HG03378 (cell line): ENCODE data around the gene KIF26B.
"Not testable (repeated sequence)": the region's sequence is repeated elsewhere in the genome, so short reads cannot be mapped to it uniquely, and the experiment has no call there.

Source experiments
- ATAC-seq: cut with Tn5 transposase; IDR thresholded peaks from one replicate; pipeline ENCODE4 v1.9.1; 2021; ENCODE audit warnings: mild to moderate bottlenecking, moderate library complexity; ENCODE audit not compliant: unreplicated experiment

The KIF26B gene

DNA sequence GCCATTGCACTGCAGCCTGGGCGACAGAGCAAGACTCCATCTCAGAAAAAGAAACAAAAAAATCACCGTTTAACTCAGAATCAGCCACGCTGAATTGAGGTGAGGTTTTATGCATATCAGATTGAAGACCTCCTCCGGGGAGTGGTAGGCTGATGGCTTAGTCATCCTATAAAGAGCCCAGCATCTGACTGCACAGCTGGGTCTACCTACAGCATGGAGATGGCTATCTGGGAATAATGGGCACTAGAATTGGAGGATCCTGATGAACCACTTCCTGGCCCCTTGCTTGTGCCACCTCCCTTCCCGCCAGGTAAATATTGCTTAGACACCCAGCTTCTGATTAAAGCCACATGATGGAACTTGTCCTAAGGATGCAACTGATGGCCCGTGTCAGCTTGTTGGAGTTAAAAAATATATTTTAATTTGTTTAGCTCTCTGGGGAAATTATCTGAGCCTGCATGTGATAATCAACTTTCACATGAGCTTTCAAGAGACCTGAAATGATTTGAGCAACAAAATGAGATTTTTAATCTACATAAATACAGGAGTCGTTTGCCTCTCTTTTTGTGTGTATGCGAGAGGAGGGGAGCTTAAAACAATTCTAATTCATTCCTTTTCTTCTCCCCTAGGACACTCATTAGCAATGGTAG, 157.2 kb downstream of the KIF26B start:
- no peak for ATAC-seq

- no peak for ATAC-seq
Measured at GRCh38 chr1:245313576-245313975, 158.8 kb downstream of the KIF26B start.

DNA sequence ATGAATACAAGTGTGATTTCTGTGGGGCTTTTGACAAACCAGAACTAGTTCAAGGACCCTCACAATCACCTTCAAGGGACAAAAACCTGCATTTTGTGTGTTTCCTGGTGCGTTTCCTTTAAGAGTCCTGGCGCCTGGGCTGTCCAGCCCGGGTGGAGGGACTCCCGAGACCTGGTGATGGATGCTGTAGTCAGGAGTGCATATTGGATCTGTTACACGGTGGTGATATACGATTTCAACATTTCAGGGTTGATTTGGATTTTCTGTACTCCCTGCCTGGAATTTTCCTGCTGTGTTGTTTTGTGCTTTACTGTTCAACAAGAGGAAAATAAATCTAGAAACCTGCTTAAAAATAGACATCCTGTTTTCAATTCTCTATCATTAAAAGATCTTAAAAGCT, 162.0 kb downstream of the KIF26B start:
- no peak for ATAC-seq

- ATAC-seq: no peak
Measured at GRCh38 chr1:245317217-245317616, 162.4 kb downstream of the KIF26B start.

DNA sequence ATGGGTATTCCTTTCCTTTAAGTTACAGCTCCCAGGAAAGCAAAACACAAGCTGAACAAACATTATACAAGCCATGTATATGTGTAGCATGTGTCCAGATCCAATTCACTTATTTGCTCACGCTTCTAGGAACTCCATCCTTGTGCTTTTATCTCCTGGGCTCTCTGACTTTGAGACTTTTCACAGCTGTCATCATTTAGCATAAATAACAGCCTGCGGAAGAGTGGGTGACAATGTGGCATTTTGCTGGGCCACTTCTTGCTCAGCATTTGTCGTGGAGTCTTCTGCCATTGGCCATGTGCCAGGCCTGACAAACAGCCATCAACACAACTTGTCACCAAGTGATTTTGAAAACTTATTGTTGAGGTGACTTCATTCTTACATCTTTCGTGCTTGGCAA, 164.3 kb downstream of the KIF26B start:
- no peak for ATAC-seq

DNA sequence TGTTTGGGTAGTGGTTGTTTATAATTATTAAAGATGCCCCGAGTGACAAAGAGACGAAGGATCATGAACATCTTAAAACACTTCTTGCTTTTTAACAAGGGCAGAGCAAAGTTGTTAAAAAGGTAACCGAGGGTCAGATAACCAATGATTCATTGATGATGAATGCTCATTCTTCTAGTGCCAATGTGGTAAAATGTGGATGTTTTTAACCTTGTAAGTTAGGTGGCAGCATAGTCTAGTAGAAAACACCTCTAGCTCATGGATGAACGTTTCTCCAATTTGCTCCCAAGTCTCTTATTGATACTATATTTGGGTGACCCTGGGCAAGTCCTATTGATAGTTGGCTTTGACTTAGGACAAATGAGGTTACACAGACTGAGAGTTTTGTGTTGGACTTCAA, 167.9 kb downstream of the KIF26B start:
- ATAC-seq: no peak

DNA sequence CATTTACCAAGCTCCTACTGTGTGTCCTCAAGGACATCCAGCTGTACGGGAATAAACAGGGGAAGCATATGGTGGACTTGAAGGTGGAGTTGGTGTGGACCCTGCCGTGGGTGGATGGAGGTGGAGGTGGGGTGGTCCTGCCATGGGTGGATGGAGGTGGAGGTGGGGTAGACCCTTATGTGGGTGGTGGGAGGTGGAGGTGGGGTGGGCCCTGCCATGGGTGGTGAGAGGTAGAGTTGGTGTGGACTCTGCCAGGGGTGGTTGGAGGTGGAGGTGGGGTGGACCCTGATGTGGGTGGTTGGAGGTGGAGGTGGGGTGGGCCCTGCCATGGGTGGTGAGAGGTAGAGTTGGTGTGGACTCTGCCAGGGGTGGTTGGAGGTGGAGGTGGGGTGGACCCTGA, 169.0 kb downstream of the KIF26B start:
- not testable (repeated sequence) for ATAC-seq

- ATAC-seq: no peak
Measured at GRCh38 chr1:245325922-245326795, 171.4 kb downstream of the KIF26B start.

DNA sequence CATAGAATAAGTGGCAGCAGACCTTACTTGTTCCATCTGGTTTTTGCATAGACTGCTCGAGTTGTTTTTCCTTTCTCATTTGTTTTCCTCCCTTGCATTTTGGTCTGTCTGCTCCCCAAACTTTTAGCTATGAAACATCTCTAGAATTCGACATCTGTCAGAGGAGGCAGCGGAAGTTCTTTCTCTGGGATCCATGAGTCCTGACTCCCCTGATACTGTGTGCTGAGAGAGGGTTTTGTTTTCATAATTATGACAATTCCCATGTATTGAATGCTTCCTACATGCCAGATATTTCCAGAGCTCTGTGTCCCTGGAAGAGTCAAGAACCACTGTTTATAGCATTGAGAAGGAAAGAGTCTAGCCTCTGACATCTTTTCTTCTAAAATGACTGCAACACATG, 172.6 kb downstream of the KIF26B start:
- ATAC-seq: no peak

DNA sequence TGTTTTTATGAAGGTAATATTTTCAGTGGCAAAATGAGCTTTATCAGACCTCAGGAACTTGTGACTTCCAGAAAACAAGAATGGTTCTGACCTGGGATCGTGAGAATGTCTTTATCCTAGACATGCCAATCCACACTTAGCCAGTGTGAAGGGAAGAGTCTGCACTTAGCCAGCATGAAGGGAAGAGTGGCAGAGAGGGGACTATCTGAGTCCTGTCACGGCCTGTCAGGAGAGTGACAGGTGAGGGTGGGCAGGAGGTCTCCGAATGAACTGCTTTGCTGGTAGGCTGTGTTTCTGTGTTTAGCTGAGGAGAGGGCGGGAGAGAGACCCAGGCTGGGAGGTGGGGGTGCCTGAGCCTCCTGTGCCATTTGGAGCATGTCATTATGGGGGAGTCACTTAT, 173.1 kb downstream of the KIF26B start:
- ATAC-seq: no peak

- ATAC-seq: no peak
Measured at GRCh38 chr1:245330951-245331350, 176.2 kb downstream of the KIF26B start.

DNA sequence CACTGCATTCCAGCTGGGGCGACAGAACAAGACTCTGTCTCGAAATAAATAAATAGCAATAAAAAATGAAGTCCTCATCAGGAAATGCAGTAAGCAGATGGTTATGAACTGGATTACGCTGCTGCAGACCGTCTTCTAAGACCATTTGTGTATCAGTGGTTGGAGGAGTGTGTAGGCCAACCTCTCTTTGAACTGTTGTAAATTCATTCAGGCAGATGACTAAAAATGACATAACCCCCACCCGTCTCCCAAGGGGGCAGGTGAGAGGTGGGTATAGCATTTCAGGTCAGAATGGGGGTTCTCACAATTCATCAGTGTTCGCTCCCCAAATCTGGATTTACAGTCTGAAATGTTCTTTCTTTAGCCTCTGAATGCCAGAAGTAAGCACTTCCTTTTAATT, 177.3 kb downstream of the KIF26B start:
- no peak for ATAC-seq

DNA sequence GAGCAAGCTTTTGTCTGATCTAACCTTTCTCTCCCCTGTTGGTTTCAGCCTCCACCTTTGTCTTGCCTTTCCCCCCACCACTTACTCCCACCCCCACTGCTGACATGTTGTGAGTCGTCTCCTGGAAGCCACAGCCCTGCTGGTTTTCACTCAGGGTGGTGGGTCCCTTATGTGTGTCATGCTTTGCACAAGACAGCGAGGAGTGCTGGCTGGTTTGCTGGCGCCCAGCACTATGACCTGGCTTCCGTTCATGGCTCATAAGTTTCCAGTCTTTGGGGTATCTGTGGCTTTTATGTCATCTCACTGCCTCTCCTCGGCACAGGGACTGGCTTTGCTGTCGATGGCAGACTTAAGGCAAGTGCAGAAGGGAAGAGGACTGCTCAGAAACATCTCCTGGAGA, 177.7 kb downstream of the KIF26B start:
- no peak for ATAC-seq

DNA sequence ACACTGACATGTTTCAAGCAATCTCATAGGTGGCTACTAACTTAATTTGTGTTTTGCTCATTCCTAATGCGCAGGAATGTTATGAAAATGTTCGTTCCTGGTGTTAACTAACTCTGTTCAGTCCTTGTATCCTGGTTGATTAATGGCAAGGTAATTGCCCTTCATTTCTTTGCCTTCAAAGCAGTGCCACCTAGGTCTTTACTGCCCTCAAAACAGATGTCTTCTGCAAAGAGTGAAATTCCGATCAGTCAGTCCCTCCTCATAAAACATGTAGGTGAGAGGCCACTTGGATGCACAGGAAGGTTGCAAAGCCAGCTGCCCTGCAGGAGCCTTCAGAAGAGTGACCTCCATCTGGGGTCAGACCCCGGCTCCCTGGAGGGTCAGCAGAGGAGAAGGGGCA, 179.4 kb downstream of the KIF26B start:
- no peak for ATAC-seq

- ATAC-seq: no peak
Measured at GRCh38 chr1:245334827-245335490, 180.2 kb downstream of the KIF26B start.

- not testable (repeated sequence) for ATAC-seq
Measured at GRCh38 chr1:245335684-245336083, 180.9 kb downstream of the KIF26B start.

- ATAC-seq: no peak
Measured at GRCh38 chr1:245336149-245336983, 181.6 kb downstream of the KIF26B start.

GRCh38 chr1:245336984-245337355, 182.2 kb downstream of the KIF26B start:
- ATAC-seq: not testable (repeated sequence)

DNA sequence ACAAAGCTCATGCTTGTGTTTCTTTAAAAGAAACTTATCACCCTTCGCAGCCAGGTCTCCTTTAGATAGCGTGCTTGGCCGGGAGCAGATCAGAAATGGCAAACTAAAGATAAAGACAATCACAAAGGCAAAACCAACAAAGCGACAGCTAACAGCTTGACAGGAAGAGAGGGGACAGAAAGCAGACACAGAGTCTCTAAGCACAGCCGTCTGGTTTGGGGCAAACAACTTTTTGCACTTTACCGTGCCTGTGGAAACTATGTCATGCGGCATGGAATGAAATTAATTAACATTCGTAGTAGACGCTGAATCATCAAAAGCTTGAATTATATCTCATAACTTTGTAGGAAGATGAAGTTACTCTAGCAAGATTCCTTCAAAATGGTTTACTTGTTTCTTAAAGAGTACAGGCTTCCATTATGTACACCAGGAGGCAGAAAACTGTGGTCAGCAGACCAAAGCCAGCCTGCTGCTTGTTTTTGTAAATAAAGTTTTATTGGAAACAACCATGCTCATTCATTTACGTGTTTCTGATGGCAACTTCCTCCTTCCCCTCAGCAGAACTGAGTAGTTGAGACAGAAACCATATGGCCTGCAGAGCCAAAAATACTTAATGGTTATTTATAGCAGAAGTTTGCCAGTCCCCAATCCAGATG, 183.2 kb downstream of the KIF26B start:
- no peak for ATAC-seq

- ATAC-seq: no peak
Measured at GRCh38 chr1:245338485-245338877, 183.7 kb downstream of the KIF26B start.

DNA sequence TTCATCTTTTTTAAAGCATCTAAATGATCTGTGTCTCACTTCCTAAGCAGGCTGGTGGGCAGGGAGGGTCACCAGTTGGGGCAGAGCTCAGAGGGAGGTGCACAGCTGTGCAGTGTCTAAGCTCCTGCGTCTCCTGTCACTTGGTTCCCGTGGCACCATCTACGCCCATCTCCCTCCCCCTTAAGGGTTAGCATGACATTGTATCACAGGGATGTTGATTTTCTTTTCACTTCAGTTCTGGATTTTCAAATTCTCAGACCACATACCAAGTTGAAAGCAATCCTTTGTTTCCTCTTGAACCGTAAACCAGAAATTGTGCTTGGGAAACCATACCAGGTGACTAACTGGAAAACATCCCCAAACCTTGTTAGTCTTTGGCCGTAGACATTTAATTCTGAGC, 187.0 kb downstream of the KIF26B start:
- ATAC-seq: no peak
